ENCODE data around the gene XPNPEP3.
A peak's percentile ranks its signal among the peaks of the same experiment; 100 is the strongest.
"Not testable (repeated sequence)": the region's sequence is repeated elsewhere in the genome, so short reads cannot be mapped to it uniquely, and the experiment has no call there.

Gene XPNPEP3

GRCh38 chr22:40844951-40845350 is 12.0 kb upstream of the XPNPEP3 start:
- TF ChIP-seq ZNF274 (IDR thresholded peaks at IDR 0.05; ENCODE audit: low read depth, low read length) = no peak
- no peak overlapping the region for H3K4me3 ChIP-seq (ENCODE audit: low read length)

DNA sequence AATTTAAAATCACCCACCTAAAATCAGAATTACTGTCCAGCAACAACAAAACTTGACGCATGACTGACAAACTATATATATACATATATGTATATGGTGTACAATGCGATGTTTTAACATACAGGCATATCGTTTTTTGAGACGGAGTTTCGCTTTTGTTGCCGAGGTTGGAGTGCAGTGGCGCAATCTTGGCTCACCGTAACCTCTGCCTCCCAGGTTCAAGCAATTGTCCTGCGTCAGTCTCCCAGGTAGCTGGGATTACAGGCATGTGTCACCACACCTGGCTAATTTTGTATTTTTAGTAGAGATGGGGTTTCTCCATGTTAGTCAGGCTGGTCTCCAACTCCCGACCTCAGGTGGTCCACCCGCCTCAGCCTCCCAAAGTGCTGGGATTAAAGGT is 11.1 kb upstream of the XPNPEP3 start:
- H3K4me3 ChIP-seq (ENCODE audit: low read length) = not testable (repeated sequence)

- no peak for TF ChIP-seq ZNF274 (IDR thresholded peaks at IDR 0.05; ENCODE audit: low read depth, low read length)
- H3K4me3 ChIP-seq (ENCODE audit: low read length) = no peak overlapping the region; the same call in 1 of the 2 replicates
These were observed 3.6 kb upstream of the XPNPEP3 start for GRCh38 chr22:40853333-40853732.

- H3K4me3 ChIP-seq (ENCODE audit: low read length) = peak overlapping the region; percentile 10; the same call in 1 of the 2 replicates
- no peak for TF ChIP-seq ZNF274 (IDR thresholded peaks at IDR 0.05; ENCODE audit: low read depth, low read length)
These were observed 3.0 kb upstream of the XPNPEP3 start for GRCh38 chr22:40853961-40854360.

DNA sequence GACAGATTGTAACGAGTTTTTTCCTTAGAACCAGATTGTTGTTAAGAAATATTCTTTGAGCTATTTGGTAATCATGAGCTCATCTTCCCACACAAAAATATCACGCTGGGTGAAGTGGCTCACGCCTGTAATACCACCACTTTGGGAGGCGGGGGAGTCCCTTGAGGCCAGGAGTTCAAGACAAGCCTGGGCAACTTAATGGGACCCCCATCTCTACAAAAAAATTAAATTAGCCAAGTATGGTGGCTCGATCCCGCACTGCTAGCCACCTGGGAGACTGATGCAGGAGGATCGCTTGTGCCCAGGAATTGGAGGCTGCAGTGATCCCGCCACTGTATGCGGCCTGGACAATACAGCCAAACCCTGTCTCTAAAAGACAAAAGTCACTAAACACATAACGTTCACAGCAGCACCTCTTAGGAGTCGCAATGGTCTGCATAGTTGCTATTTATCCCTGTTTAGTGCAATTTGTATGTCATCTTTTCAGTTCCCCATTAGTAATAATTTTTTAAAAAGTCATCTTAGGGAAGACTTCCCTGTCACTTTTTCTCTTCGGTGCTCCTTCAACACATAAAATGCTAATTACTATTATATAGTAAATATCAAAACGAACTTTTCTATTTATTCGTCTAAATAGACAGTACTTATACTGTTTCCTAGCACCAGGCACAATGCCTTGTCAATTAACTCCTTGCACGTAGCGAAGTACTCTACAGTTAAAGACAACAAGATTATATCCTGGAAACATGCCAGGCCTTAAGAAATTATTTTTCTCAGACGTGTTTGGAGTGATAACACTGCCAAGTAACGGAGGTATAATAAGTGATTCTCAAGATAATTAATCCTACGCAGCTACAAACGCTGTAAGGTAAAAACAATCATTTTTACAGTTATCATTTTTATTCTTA is 1.6 kb upstream of the XPNPEP3 start:
- no peak for TF ChIP-seq ZNF274 (IDR thresholded peaks at IDR 0.05; ENCODE audit: low read depth, low read length)
- peak overlapping the region; percentile 93 for H3K4me3 ChIP-seq (ENCODE audit: low read length)

GRCh38 chr22:40855979-40856512 is 902 bp upstream of the XPNPEP3 start:
- peak overlapping the region; percentile 93 for H3K4me3 ChIP-seq (ENCODE audit: low read length)
- TF ChIP-seq ZNF274 (IDR thresholded peaks at IDR 0.05; ENCODE audit: low read depth, low read length) = no peak

DNA sequence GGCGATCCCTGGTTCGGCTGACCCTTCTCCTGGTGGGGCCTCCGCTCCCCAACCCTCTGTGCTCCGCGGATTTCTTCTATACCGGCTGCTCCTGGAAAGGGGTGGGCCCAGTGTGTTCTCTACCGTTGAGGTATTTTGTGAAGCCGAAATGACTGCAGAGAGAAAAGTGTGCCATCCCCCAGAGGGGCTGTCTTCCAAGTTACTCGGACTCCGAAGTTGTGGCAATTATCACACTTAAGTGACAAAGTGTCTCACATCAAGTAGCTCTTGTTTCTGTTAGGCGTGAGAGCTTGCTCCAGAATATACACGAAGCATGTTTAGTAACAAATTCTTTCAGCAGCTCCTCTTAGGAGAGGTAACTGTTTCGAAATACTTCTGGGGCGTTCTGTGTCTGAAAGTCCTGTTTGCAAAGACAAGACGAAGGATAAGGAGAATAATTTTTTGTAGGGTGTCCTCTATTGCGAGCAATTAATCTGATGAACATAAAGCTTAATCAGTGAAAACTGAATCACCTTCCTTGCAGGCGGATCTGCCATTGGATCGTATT is 434 bp downstream of the XPNPEP3 start:
- TF ChIP-seq ZNF274 (IDR thresholded peaks at IDR 0.05; ENCODE audit: low read depth, low read length) = no peak
- peak overlapping the region; percentile 93 for H3K4me3 ChIP-seq (ENCODE audit: low read length)

DNA sequence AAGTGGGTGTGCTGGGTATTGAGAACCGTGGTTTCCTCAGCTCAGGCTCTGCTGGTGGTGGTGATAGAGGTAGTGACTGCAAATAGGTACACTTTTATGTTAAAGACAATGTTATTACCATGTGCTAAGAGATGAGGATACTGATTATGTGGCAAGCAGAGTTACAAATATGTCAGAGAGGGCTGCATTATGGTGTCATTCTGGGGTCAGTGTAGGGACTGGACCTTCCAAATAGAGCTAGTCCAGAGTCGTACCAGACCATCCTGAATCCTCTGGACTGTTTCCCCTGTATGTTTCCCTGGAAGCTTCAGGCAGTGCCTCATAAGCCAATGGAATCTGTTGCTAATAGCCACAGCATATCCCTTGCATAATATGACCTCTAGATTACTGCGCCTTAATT is 5.1 kb downstream of the XPNPEP3 start, which contains the start of gene DNAJB7:
Gene DNAJB7, minus strand, starts transcription at position 101 of the 400 bp plus-strand sequence. CDS start 119 bp downstream, outside the sequence.
- H3K4me3 ChIP-seq (ENCODE audit: low read length) = no peak within 1 kb of the TSS
- no peak for TF ChIP-seq ZNF274 (IDR thresholded peaks at IDR 0.05; ENCODE audit: low read depth, low read length)

GRCh38 chr22:40862537-40862936 is 5.6 kb downstream of the XPNPEP3 start:
- no peak overlapping the region for H3K4me3 ChIP-seq (ENCODE audit: low read length)
- TF ChIP-seq ZNF274 (IDR thresholded peaks at IDR 0.05; ENCODE audit: low read depth, low read length) = no peak

DNA sequence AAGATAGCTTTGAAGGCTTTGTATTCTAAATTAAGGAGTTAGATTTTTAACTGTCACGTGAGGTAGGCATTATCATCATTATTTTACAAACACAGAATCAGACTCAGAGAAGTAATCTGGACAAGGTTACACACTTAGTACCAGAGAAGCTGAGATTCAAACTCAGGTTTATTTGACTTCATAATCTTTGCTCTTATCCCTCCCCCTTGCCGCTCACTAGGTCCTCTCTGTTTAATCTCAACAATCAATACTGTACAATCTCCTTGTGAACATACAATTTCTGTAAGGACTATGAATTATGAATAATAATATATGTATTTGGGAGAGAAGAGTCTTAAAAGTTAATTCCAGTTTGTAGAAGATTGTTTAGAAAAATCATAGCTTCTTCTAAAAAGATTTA is 10.2 kb downstream of the XPNPEP3 start:
- no peak for TF ChIP-seq ZNF274 (IDR thresholded peaks at IDR 0.05; ENCODE audit: low read depth, low read length)
- H3K4me3 ChIP-seq (ENCODE audit: low read length) = no peak overlapping the region

- not testable (repeated sequence) for H3K4me3 ChIP-seq (ENCODE audit: low read length)
These were observed 11.4 kb downstream of the XPNPEP3 start for GRCh38 chr22:40868379-40868778.

DNA sequence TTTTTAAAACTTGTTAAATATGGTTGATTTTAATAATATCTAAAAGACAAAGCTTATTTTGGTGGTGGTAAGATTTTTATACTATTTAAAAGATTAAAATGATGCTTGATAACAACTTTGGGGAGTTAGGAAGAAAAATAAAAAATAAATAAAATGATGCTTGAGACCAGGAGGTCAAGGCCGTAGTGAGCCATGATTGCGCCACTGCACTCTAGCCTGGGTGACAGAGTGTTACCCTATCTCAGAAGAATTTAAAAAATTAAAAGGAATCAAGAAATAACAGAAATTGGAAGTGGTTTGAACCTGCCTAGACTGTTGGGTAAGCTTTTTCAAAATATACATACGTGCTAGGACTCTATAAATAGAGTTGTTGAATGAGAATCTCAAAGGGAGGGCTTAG is 17.1 kb downstream of the XPNPEP3 start:
- H3K4me3 ChIP-seq (ENCODE audit: low read length) = no peak overlapping the region
- TF ChIP-seq ZNF274 (IDR thresholded peaks at IDR 0.05; ENCODE audit: low read depth, low read length) = no peak

GRCh38 chr22:40875111-40875510 is 18.2 kb downstream of the XPNPEP3 start:
- H3K4me3 ChIP-seq (ENCODE audit: low read length) = no peak overlapping the region
- TF ChIP-seq ZNF274 (IDR thresholded peaks at IDR 0.05; ENCODE audit: low read depth, low read length) = no peak

DNA sequence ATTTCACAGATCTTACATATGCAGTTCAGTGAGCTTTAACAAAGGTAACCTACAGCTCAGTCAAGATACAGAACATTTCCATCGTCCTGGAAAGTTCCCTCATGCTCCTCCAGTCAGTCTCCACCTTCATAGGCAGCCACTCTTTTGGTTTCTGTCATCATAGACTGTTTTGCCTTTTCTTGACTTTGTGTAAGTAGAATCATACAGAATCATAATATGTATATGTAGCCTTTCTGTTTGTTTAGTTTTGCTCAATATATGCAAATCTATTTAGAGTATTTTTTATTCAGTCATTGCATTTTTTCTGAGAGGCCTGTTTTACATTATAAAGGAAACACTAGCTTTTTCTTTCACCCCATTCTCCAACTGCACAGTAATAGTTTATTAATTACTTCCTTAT is 20.0 kb downstream of the XPNPEP3 start:
- no peak for TF ChIP-seq ZNF274 (IDR thresholded peaks at IDR 0.05; ENCODE audit: low read depth, low read length)

DNA sequence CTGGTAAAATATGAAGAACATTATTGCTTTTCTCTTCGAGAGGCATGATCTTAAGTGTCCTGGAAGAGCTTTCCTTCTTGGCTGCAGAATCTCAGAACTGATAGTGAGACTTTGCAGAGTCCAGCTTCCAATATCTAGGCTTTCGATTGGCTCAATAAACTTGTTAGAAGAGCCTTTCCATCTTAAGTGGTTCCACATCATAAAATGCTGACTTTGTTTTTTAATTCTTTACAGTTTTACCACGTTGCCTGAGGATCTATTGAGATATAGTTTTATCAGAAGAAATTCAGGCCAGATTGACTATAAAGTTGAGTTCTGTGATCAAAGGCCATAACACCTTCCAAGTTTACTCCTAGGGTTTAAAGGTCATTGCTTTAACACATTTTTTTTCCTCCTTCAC is 20.5 kb downstream of the XPNPEP3 start:
- H3K4me3 ChIP-seq (ENCODE audit: low read length) = no peak overlapping the region
- TF ChIP-seq ZNF274 (IDR thresholded peaks at IDR 0.05; ENCODE audit: low read depth, low read length) = no peak

More for the DNA sequence above, 20.0 kb downstream of the XPNPEP3 start:
- H3K4me3 ChIP-seq (ENCODE audit: low read length) = no peak overlapping the region
